Measurements from ENCODE around the gene LTK. TPM values are rescaled to one million over a fixed set of nuclear protein-coding genes. Genes with fewer than 3 reads are reported as not detected.

The LTK gene
- polyA plus RNA-seq, 3 donors, result 0.12 TPM; not detected in 2

GRCh38 chr15:41561104-41561776 is 47.6 kb upstream of the LTK start:
- WGBS (ENCODE audit: insufficient coverage), result 97% methylated on average over 11 of the region's 16 CpGs
- intact Hi-C loops (cut with micrococcal nuclease), result no loop called here
- H3K4me1 ChIP-seq (ENCODE audit: control insufficient read depth in 1 of 2, insufficient read depth in 2 of 2, low read length in 2 of 2), result peaks cover 25 to 36% of the 10 kb centered on the region in 2 donors

DNA sequence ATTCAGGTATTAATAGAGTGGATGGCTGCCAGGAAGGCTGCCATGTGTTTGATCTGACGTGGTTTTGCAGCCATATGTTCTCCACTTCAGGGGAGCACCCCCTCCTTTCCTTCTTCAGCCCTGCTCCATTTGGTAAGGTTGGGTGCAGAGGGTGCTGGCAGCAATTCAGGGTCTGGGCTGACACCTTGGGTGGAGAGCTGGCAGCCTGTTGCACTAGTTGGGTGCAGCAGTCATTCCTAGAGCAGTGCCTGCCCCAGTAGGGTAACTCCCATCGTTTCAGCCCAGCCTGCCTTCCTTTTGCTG is 46.9 kb upstream of the LTK start:
- Mint-ChIP-seq H3K36me3 (peaks cover 0 to 8% of the 10 kb centered on the region in 2 donors), H3K4me3 (peak overlapping the region in 1 of 2 donors; percentile 92), H3K27ac (no peak overlapping the region), H3K4me1 (peaks cover 24% of the 10 kb centered on the region), H3K9me3 (peaks cover 2 to 11% (median 4%) of the 10 kb centered on the region in 7 donors), H3K27me3 (ENCODE audit: low read depth in 3 of 3) (peaks cover 23 to 34% (median 31%) of the 10 kb centered on the region in 3 donors)
- no peak overlapping the region for H3K9ac ChIP-seq (ENCODE audit: insufficient read depth, low read length, poor library complexity, severe bottlenecking)
- intact Hi-C loops (cut with micrococcal nuclease), result no loop called here
- no peak for TF ChIP-seq CTCF (IDR thresholded peaks at IDR 0.05)
- peaks cover 16 to 30% of the 10 kb centered on the region in 2 donors for H3K27me3 ChIP-seq (ENCODE audit: control insufficient read depth in 2 of 2, insufficient read depth in 2 of 2, low read length in 2 of 2)
- no peak for DNase-seq
- H2AFZ ChIP-seq (ENCODE audit: insufficient read depth, low read depth, low read length, poor library complexity, severe bottlenecking), result no peak overlapping the region
- peaks cover 25 to 38% of the 10 kb centered on the region in 2 donors for H3K4me1 ChIP-seq (ENCODE audit: control insufficient read depth in 1 of 2, insufficient read depth in 2 of 2, low read length in 2 of 2)
- no peaks in the 10 kb centered on the region for H3K36me3 ChIP-seq (replicated peaks in 1 of 2; ENCODE audit: control insufficient read depth in 1 of 2, insufficient read depth in 2 of 2, low read length in 2 of 2)
- no peaks in the 10 kb centered on the region for H3K9me3 ChIP-seq (replicated peaks in 1 of 2; ENCODE audit: control insufficient read depth in 1 of 2, insufficient read depth in 1 of 2, low read length in 2 of 2)
- H3K4me2 ChIP-seq (replicated peaks; ENCODE audit: extremely low read depth, low read length, poor library complexity, severe bottlenecking), result no peak overlapping the region
- WGBS (ENCODE audit: insufficient coverage), result 80% methylated on average over 1 of the region's 2 CpGs
- no peak overlapping the region for H3K4me3 ChIP-seq (replicated peaks in 1 of 3; ENCODE audit: low read depth in 2 of 3, low read length in 3 of 3)
- H3K79me2 ChIP-seq (ENCODE audit: insufficient read depth, low read length), result no peaks in the 10 kb centered on the region
- H4K20me1 ChIP-seq (ENCODE audit: insufficient read depth, low read length), result no peaks in the 10 kb centered on the region
- H3K27ac ChIP-seq (ENCODE audit: low read depth in 1 of 2, low read length in 2 of 2), result no peak overlapping the region

More at GRCh38 chr15:41561104-41561776, 47.6 kb upstream of the LTK start:
- Histone ChIP-seq H3K4me2 (replicated peaks; ENCODE audit: extremely low read depth, low read length, poor library complexity, severe bottlenecking) (no peak overlapping the region), H4K20me1 (ENCODE audit: insufficient read depth, low read length) (no peaks in the 10 kb centered on the region), H3K36me3 (replicated peaks in 1 of 2; ENCODE audit: control insufficient read depth in 1 of 2, insufficient read depth in 2 of 2, low read length in 2 of 2) (no peaks in the 10 kb centered on the region), H2AFZ (ENCODE audit: insufficient read depth, low read depth, low read length, poor library complexity, severe bottlenecking) (no peak overlapping the region), H3K27me3 (ENCODE audit: control insufficient read depth in 2 of 2, insufficient read depth in 2 of 2, low read length in 2 of 2) (peaks cover 16 to 30% of the 10 kb centered on the region in 2 donors), H3K9me3 (replicated peaks in 1 of 2; ENCODE audit: control insufficient read depth in 1 of 2, insufficient read depth in 1 of 2, low read length in 2 of 2) (no peaks in the 10 kb centered on the region), H3K27ac (ENCODE audit: low read depth in 1 of 2, low read length in 2 of 2) (no peak overlapping the region), H3K9ac (ENCODE audit: insufficient read depth, low read length, poor library complexity, severe bottlenecking) (no peak overlapping the region), H3K79me2 (ENCODE audit: insufficient read depth, low read length) (no peaks in the 10 kb centered on the region), H3K4me3 (replicated peaks in 1 of 3; ENCODE audit: low read depth in 2 of 3, low read length in 3 of 3) (no peak overlapping the region)
- no peak for TF ChIP-seq CTCF (IDR thresholded peaks at IDR 0.05)
- Mint-ChIP-seq H3K9me3 (peaks cover 2 to 11% (median 4%) of the 10 kb centered on the region in 7 donors), H3K4me3 (peak overlapping the region in 1 of 2 donors; percentile 92), H3K4me1 (peaks cover 24% of the 10 kb centered on the region), H3K27ac (peak overlapping the region in 1 of 7 donors; percentile 79), H3K27me3 (ENCODE audit: low read depth in 3 of 3) (peaks cover 23 to 34% (median 31%) of the 10 kb centered on the region in 3 donors), H3K36me3 (peaks cover 0 to 8% of the 10 kb centered on the region in 2 donors)
- no peak for DNase-seq

Measured in CD14-positive monocyte (primary cell).